ENCODE results near the gene KDM4C. TPM values are rescaled to one million over a fixed set of nuclear protein-coding genes. Genes with fewer than 3 reads are reported as not detected.

Gene KDM4C
- total RNA-seq, 1 experiment from 2014 or later: 4.8 TPM

- POLR2A ChIA-PET (ENCODE audit: low non-redundant PET): no interaction called here
- Histone ChIP-seq H3K27ac (ENCODE audit: low read depth, low read length, poor library complexity, severe bottlenecking) (no peak overlapping the region), H3K36me3 (ENCODE audit: insufficient read depth, low read length, poor library complexity, severe bottlenecking) (no peaks in the 10 kb centered on the region), H3K4me1 (ENCODE audit: insufficient read depth, low read length, poor library complexity, severe bottlenecking) (no peaks in the 10 kb centered on the region), H3K4me3 (ENCODE audit: low read depth, low read length, poor library complexity, severe bottlenecking) (no peak overlapping the region), H3K9me3 (ENCODE audit: low read depth, low read length, poor library complexity, severe bottlenecking) (no peaks in the 10 kb centered on the region), H3K27me3 (replicated peaks; ENCODE audit: insufficient read depth, low read depth, low read length, poor library complexity) (no peaks in the 10 kb centered on the region)
- TF ChIP-seq CTCF (conservative IDR thresholded peaks at IDR 0.05; ENCODE audit: low read depth, low read length) (no peak), EZH2 (IDR thresholded peaks at IDR 0.05; ENCODE audit: borderline replicate concordance, low read depth, low read length, poor library complexity, severe bottlenecking) (no peak)
- DNase-seq (ENCODE audit: low spot score): no peak
- intact Hi-C loops (cut with micrococcal nuclease; ENCODE audit: unreplicated experiment): no loop called here
- CTCF ChIA-PET: no interaction called here
- BruUV-seq (replicated peaks): no TSS peak
Measured at GRCh38 chr9:7140401-7140800, 382.6 kb downstream of the KDM4C start.

- ChIA-PET CTCF (no interaction called here), POLR2A (ENCODE audit: low non-redundant PET) (no interaction called here)
- intact Hi-C loops (cut with micrococcal nuclease; ENCODE audit: unreplicated experiment): no loop called here
- no TSS peak for BruUV-seq (replicated peaks)
- Histone ChIP-seq H3K36me3 (ENCODE audit: insufficient read depth, low read length, poor library complexity, severe bottlenecking) (no peaks in the 10 kb centered on the region), H3K9me3 (ENCODE audit: low read depth, low read length, poor library complexity, severe bottlenecking) (no peaks in the 10 kb centered on the region), H3K27me3 (replicated peaks; ENCODE audit: insufficient read depth, low read depth, low read length, poor library complexity) (no peaks in the 10 kb centered on the region), H3K4me1 (ENCODE audit: insufficient read depth, low read length, poor library complexity, severe bottlenecking) (no peaks in the 10 kb centered on the region), H3K27ac (ENCODE audit: low read depth, low read length, poor library complexity, severe bottlenecking) (no peak overlapping the region), H3K4me3 (ENCODE audit: low read depth, low read length, poor library complexity, severe bottlenecking) (no peak overlapping the region)
- TF ChIP-seq CTCF (conservative IDR thresholded peaks at IDR 0.05; ENCODE audit: low read depth, low read length) (no peak), EZH2 (IDR thresholded peaks at IDR 0.05; ENCODE audit: borderline replicate concordance, low read depth, low read length, poor library complexity, severe bottlenecking) (no peak)
- DNase-seq (ENCODE audit: low spot score): no peak
Measured at GRCh38 chr9:7143645-7144200, 385.9 kb downstream of the KDM4C start.

GRCh38 chr9:7144265-7145046 is 386.7 kb downstream of the KDM4C start:
- BruUV-seq (replicated peaks): no TSS peak
- H3K27ac ChIP-seq (ENCODE audit: low read depth, low read length, poor library complexity, severe bottlenecking): no peak overlapping the region
- H3K9me3 ChIP-seq (ENCODE audit: low read depth, low read length, poor library complexity, severe bottlenecking): no peaks in the 10 kb centered on the region
- TF ChIP-seq EZH2 (IDR thresholded peaks at IDR 0.05; ENCODE audit: borderline replicate concordance, low read depth, low read length, poor library complexity, severe bottlenecking) (no peak), CTCF (conservative IDR thresholded peaks at IDR 0.05; ENCODE audit: low read depth, low read length) (no peak)
- POLR2A ChIA-PET (ENCODE audit: low non-redundant PET): no interaction called here
- H3K4me1 ChIP-seq (ENCODE audit: insufficient read depth, low read length, poor library complexity, severe bottlenecking): no peaks in the 10 kb centered on the region
- DNase-seq (ENCODE audit: low spot score): no peak
- H3K4me3 ChIP-seq (ENCODE audit: low read depth, low read length, poor library complexity, severe bottlenecking): no peak overlapping the region
- intact Hi-C loops (cut with micrococcal nuclease; ENCODE audit: unreplicated experiment): no loop called here
- H3K27me3 ChIP-seq (replicated peaks; ENCODE audit: insufficient read depth, low read depth, low read length, poor library complexity): no peaks in the 10 kb centered on the region
- no peaks in the 10 kb centered on the region for H3K36me3 ChIP-seq (ENCODE audit: insufficient read depth, low read length, poor library complexity, severe bottlenecking)
- CTCF ChIA-PET: no interaction called here
